GM10248 (cell line): ENCODE measurements around the gene NR4A1.

Experiments used
- CTCF ChIA-PET: fragments of 300-600 bp; sonication (Branson Sonifier 250); formaldehyde crosslinking; extraction: SDS; loops from one replicate; lab custom pipeline; 2021; ENCODE audit warnings: antibody characterized with exemption; lab: Yijun Ruan, JAX
- POLR2A ChIA-PET: fragments of 350-650 bp; sonication (Branson Sonifier 250); formaldehyde crosslinking; extraction: SDS; loops from one replicate; lab custom pipeline; 2020; ENCODE audit warnings: antibody characterized with exemption; lab: Yijun Ruan, JAX
- DNase-seq: peaks from one replicate; pipeline ENCODE4 v3.0.0; 2012; ENCODE audit errors: extremely low spot score
- CTCF ChIP-seq: IDR thresholded peaks from 2 replicates; pipeline ENCODE4 v1.5.1; 2012; ENCODE audit warnings: mild to moderate bottlenecking, low read depth; ENCODE audit errors: extremely low read depth, missing control alignments, control extremely low read depth

Gene NR4A1

GRCh38 chr12:52015532-52016041 lies 35.7 kb upstream of the NR4A1 start:
- TF ChIP-seq CTCF, result no peak
- DNase-seq, result no peak
- ChIA-PET POLR2A (no interaction called here), CTCF (interaction anchor here (22.3 to 32.6 kb wide), 2 partner anchors 7 to 12 kb away, joined by 870 read pairs; partner anchors contain the start of gene TAMALIN)

- CTCF ChIA-PET, result interaction anchor here (1.4 to 33.0 kb wide), 5 partner anchors 4 to 103 kb away, joined by 3 to 1220 read pairs (median 870); partner anchors contain the start of genes ATG101, NR4A1, SMIM41 and TAMALIN
- DNase-seq, result no peak
- TF ChIP-seq CTCF, result no peak
- POLR2A ChIA-PET, result interaction anchor here (1.9 kb wide), 1 partner anchor 12 kb away, joined by 9 read pairs; the partner anchor contains the start of gene TAMALIN
These were observed 32.7 kb upstream of the NR4A1 start for GRCh38 chr12:52018433-52019112.

- no peak for TF ChIP-seq CTCF
- ChIA-PET POLR2A (interaction anchor here (1.9 kb wide), 1 partner anchor 13 kb away, joined by 9 read pairs; the partner anchor contains the start of gene TAMALIN), CTCF (interaction anchor here (1.1 to 33.0 kb wide), 11 partner anchors 3 to 101 kb away, joined by 3 to 1220 read pairs (median 7); partner anchors contain the start of genes ATG101, NR4A1, SMIM41 and TAMALIN)
- no peak for DNase-seq
These were observed 32.0 kb upstream of the NR4A1 start for GRCh38 chr12:52019113-52019770.

- ChIA-PET CTCF (interaction anchor here (0.7 to 33.0 kb wide), 17 partner anchors 14 to 129 kb away, joined by 3 to 1220 read pairs (median 4); partner anchors contain the start of genes ATG101, NR4A1, SMIM41 and TAMALIN), POLR2A (interaction anchor here (1.9 kb wide), 1 partner anchor 14 kb away, joined by 9 read pairs; the partner anchor contains the start of gene TAMALIN)
- peak; percentile 71 for DNase-seq
- TF ChIP-seq CTCF, result peak; percentile 67
These were observed 30.5 kb upstream of the NR4A1 start for GRCh38 chr12:52020539-52021336.

- POLR2A ChIA-PET, result interaction anchor here (0.7 to 1.0 kb wide), 2 partner anchors 16 kb away, joined by 3 to 8 read pairs; partner anchors contain the start of gene TAMALIN
- CTCF ChIA-PET, result interaction anchor here (1.1 to 33.0 kb wide), 14 partner anchors 12 to 107 kb away, joined by 3 to 1220 read pairs (median 10); partner anchors contain the start of genes ATG101, NR4A1, SMIM41 and TAMALIN
- no peak for DNase-seq
These were observed 28.4 kb upstream of the NR4A1 start for GRCh38 chr12:52022841-52023181.

More at GRCh38 chr12:52022841-52023181, 28.4 kb upstream of the NR4A1 start:
- no peak for TF ChIP-seq CTCF
